Activated naive CD8-positive, alpha-beta T cell treated with anti-CD3 and anti-CD28 coated beads, Interleukin-2, amount 50 U/mL, for 24 hours (primary cell): ENCODE results near the gene RAB11FIP3.
"Not testable (repeated sequence)": the region's sequence is repeated elsewhere in the genome, so short reads cannot be mapped to it uniquely, and the experiment has no call there.

Source experiments
- ATAC-seq: fragments of 150-1000 bp; cut with Tn5 transposase; one replicate; pipeline ENCODE4 v1.10.0; 2021
- DNase-seq: peaks from one replicate; pipeline ENCODE4 v3.0.0; 2021
- H3K27ac Mint-ChIP-seq: one replicate; pipeline ENCODE4 v1.8.0; 2021; ENCODE audit warnings: mild to moderate bottlenecking, mixed read lengths
- H3K27me3 Mint-ChIP-seq: one replicate; pipeline ENCODE4 v1.8.0; 2021; ENCODE audit warnings: mixed read lengths
- H3K36me3 Mint-ChIP-seq: one replicate; pipeline ENCODE4 v1.8.0; 2021; ENCODE audit warnings: low read depth, mixed read lengths
- H3K4me1 Mint-ChIP-seq: one replicate; pipeline ENCODE4 v1.8.0; 2021; ENCODE audit warnings: mixed read lengths
- H3K4me3 Mint-ChIP-seq: one replicate; pipeline ENCODE4 v1.8.0; 2021; ENCODE audit warnings: mild to moderate bottlenecking, moderate library complexity, mixed read lengths
- H3K9me3 Mint-ChIP-seq: one replicate; pipeline ENCODE4 v1.8.0; 2021; ENCODE audit warnings: mixed read lengths

The RAB11FIP3 gene

DNA sequence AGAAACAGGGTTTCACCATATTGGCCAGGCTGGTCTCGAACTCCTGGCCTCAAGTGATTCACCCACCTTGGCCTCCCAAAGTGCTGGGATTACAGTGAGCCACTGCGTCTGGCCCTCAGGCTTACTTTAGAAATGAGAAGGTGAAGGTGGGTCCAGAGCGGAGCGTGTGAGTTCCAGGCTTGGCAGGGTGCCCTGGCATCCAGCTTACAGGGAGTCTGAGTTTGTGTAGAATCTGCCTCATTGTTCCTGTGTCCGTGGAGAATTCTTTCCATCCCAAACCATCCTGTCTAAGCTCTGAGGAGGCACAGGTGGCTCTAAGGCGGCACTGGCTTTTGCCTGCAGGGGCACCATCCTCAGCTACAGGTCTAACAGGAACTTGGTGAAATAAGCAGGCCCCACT is 50.6 kb downstream of the RAB11FIP3 start:
- no peaks in the 10 kb centered on the region for H3K9me3 Mint-ChIP-seq
- no peaks in the 10 kb centered on the region for H3K4me1 Mint-ChIP-seq
- ATAC-seq (no peak), DNase-seq (no peak)
- no peak overlapping the region for H3K27ac Mint-ChIP-seq
- no peaks in the 10 kb centered on the region for H3K27me3 Mint-ChIP-seq
- peaks cover 3% of the 10 kb centered on the region for H3K36me3 Mint-ChIP-seq
- no peak overlapping the region for H3K4me3 Mint-ChIP-seq

DNA sequence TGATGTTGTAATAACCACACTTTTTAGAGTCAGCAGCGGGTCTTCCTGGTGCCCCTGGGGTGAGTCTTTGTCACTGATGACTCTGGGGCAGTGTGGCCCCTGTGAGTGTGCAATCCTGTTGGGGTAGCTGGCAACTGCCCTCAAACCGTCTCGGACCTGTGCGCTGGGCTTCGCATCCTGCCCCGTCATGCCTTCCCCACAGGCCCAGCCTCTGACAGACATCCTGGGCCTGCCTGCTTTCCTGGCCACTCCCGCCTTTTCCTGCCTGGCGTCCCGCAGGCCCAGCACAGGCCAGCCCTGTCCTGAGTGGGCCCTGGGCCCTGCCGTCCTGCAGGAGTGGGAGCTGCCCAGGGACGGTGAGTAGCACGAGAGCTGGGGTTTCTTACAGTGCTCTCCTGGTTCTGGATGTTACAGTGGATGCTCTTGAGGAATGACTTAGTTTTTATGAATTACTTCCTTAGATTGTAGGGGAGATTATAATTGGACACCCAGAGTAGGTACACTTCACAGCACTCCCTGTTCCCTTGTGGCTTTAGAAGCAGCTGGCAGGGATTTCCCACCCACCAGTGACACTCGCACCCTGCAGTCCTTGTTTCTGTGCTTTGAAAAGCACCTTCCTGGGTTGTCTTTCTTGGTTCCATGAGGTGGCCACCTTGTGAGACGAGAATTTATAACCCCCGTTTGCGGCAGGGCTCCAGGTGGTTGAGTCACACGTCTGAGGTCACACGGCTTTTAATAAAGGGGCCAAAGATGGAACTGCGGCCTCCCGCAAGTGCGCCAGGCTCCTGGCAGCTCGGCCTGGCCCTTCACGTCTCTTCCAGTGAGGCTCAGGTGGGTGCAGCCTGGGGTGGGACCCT is 52.1 kb downstream of the RAB11FIP3 start:
- DNase-seq (no peak), ATAC-seq (no peak)
- Mint-ChIP-seq H3K27me3 (no peaks in the 10 kb centered on the region), H3K4me3 (no peak overlapping the region), H3K9me3 (no peaks in the 10 kb centered on the region), H3K27ac (no peak overlapping the region), H3K4me1 (no peaks in the 10 kb centered on the region), H3K36me3 (peaks cover 3% of the 10 kb centered on the region)

DNA sequence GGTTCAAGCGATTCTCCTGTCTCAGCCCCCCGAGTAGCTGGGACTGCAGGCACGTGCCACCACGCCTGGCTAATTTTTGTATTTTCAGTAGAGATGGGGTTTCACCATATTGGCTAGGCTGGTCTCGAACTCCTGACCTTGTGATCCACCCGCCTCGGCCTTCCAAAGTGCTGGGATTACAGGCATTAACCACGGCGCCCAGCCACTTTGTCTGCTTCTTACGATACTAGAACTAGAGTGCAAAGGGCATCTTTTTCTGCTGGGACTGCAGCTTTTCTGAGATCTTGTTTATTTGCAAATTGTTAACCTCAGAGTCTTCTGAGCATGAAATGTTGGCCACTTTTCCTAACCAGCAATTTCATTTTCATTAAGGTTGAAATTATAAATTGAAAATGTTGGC is 52.8 kb downstream of the RAB11FIP3 start:
- not testable (repeated sequence) for H3K9me3 Mint-ChIP-seq, H3K36me3 Mint-ChIP-seq, DNase-seq, H3K4me1 Mint-ChIP-seq, H3K27ac Mint-ChIP-seq, H3K27me3 Mint-ChIP-seq, H3K4me3 Mint-ChIP-seq, ATAC-seq

- no peak for ATAC-seq
- Mint-ChIP-seq H3K27me3 (no peaks in the 10 kb centered on the region), H3K4me3 (no peak overlapping the region), H3K4me1 (no peaks in the 10 kb centered on the region), H3K9me3 (no peaks in the 10 kb centered on the region), H3K27ac (no peak overlapping the region), H3K36me3 (no peaks in the 10 kb centered on the region)
- DNase-seq: no peak
Measured at GRCh38 chr16:482468-483185, 57.2 kb downstream of the RAB11FIP3 start.

DNA sequence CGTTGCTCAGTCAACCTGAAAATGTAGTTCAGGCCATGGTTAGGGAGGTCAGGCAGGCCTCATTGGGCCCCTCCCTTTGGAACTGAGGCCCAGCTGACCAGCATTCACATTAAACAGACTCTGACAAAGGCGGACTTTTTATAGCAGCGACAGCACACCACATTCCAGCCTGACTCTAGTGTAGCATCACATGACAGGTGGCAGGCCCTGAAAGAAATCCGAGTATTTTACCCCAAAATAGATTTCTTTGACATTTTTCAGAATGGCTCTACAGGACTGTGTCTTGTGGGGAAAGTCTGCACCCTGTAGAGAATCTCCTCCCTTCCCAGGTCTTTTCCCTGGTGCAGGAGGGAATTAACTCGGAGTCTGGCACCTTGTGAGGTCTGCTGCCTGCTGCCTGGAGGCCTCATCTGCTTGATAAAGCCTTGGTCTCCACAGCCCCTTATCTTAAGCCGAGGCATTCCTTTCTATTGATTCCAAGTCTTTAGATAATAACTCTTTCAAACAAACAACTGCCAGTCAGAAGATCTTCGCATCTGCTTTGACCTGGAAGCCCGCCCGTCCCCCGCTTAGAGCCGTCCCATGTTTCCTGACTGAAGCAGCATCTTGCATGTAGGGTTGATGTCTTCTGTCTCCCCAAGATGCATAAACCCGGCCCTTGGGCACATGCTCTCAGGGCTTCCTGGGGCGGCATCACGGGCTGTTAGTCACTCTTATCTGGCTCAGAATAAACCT is 58.1 kb downstream of the RAB11FIP3 start:
- ATAC-seq (no peak), DNase-seq (no peak)
- H3K36me3 Mint-ChIP-seq: peaks cover 2% of the 10 kb centered on the region
- no peak overlapping the region for H3K4me3 Mint-ChIP-seq
- no peaks in the 10 kb centered on the region for H3K27me3 Mint-ChIP-seq
- H3K27ac Mint-ChIP-seq: no peak overlapping the region
- no peaks in the 10 kb centered on the region for H3K9me3 Mint-ChIP-seq
- peaks cover 1% of the 10 kb centered on the region for H3K4me1 Mint-ChIP-seq

DNA sequence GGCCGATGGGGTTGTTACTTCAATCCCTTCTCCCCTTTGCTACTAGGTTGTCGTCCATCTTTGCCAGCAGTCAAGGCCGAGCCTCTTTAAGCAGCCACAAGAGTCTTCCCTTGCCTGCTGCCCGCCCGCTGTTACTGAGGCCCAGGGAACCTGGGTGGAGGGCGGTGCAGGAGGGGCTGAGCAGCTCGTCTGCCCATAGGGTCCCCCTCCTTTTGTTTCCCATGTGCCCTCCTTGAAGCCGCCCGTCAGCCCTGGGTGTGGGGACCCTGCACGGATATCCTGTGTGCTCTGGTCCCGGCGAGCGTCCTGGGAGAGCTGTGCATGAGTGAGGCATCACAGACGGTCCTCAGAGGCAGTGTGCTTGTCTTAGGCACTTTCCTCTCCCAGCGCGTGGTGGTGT is 64.2 kb downstream of the RAB11FIP3 start:
- no peak for DNase-seq
- no peak overlapping the region for H3K27ac Mint-ChIP-seq
- peaks cover 1% of the 10 kb centered on the region for H3K4me1 Mint-ChIP-seq
- no peak for ATAC-seq
- H3K27me3 Mint-ChIP-seq: no peaks in the 10 kb centered on the region
- no peak overlapping the region for H3K4me3 Mint-ChIP-seq
- no peaks in the 10 kb centered on the region for H3K9me3 Mint-ChIP-seq
- H3K36me3 Mint-ChIP-seq: peaks cover 4% of the 10 kb centered on the region

- Mint-ChIP-seq H3K4me3 (no peak overlapping the region), H3K36me3 (peaks cover 4% of the 10 kb centered on the region), H3K27me3 (no peaks in the 10 kb centered on the region), H3K9me3 (no peaks in the 10 kb centered on the region), H3K4me1 (peaks cover 1% of the 10 kb centered on the region), H3K27ac (no peak overlapping the region)
- DNase-seq: no peak
- no peak for ATAC-seq
Measured at GRCh38 chr16:490768-491167, 65.3 kb downstream of the RAB11FIP3 start.

DNA sequence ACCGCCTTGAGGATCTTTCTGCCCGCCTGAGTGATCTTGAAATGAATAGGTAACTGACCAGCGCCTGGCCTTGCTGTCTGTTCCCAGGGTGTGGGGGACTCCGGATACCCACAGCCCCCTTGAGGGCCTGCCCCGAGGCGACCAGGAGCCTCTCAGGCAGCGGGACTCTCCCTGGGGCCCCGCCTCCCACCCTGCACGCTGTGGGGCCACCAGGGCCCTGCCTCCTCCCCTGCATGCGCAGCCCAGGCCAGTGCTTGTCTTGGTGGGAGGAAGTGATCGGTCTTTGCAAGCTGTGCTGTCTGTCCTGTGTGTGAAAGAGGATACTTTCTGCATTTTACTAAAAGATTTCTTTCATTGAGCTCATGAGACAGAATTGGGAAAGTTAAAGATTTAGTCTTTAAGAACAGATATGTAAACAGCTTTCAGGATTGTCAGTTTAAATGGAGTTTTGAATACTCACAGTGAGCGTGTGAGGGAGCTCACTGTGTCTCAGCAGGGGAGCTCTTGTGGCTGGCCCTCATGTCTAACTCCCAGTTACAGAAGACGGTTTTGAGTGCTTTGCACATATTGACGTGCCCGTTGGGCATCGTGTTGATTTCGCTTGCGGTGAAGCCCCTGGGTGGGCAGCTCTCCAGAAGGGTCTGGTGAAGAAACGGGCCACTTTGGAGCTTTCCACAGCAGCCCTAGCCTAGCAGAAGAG is 65.9 kb downstream of the RAB11FIP3 start:
- Mint-ChIP-seq H3K4me1 (peaks cover 1% of the 10 kb centered on the region), H3K36me3 (peaks cover 4% of the 10 kb centered on the region), H3K27ac (no peak overlapping the region), H3K9me3 (no peaks in the 10 kb centered on the region), H3K4me3 (no peak overlapping the region), H3K27me3 (no peaks in the 10 kb centered on the region)
- DNase-seq (no peak), ATAC-seq (no peak)

DNA sequence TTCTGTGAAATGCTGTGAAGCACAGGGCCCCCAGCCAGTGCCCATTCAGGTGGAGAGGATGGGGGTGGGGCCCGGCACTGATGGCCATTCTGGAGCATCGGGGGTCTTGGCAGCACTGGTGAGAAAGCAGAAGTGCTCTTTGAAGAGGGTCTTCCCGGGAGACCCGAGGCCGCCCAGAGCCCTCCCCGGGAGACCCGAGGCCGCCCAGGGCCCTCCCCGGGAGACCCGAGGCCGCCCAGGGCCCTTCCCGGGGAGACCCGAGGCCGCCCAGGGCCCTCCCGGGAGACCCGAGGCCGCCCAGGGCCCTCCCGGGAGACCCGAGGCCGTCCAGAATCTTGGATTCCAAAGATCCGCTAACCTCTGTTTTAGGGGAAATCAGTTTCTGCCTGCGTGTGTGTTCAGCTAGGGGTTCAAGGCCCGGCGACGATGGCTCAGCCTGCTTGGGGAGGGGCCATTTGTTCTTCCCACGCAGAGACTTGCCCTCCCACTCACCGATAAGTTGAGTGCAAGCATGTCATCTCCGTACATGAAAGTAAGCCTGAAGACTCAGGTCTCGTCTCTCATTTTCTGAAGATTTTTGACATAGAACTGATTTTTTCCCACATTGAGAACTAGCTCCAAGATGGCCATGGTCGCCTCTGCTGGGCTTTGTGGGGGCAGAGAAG is 66.9 kb downstream of the RAB11FIP3 start:
- Mint-ChIP-seq H3K4me3 (no peak overlapping the region), H3K27me3 (no peaks in the 10 kb centered on the region), H3K36me3 (peaks cover 4% of the 10 kb centered on the region), H3K4me1 (peaks cover 1% of the 10 kb centered on the region), H3K27ac (no peak overlapping the region), H3K9me3 (no peaks in the 10 kb centered on the region)
- no peak for ATAC-seq
- DNase-seq: no peak

DNA sequence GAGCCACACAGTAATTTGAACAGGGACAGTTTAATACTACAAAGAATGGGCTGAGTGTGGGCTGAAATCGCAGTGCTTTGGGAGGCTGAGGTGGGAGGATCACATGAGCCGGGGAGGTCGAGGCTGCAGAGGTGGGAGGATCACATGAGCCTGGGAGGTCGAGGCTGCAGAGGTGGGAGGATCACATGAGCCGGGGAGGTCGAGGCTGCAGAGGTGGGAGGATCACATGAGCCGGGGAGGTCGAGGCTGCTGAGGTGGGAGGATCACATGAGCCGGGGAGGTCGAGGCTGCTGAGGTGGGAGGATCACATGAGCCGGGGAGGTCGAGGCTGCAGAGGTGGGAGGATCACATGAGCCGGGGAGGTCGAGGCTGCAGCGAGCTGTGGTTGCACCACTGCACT is 69.2 kb downstream of the RAB11FIP3 start:
- not testable (repeated sequence) for ATAC-seq, H3K4me3 Mint-ChIP-seq, DNase-seq, H3K4me1 Mint-ChIP-seq, H3K9me3 Mint-ChIP-seq, H3K27ac Mint-ChIP-seq, H3K36me3 Mint-ChIP-seq, H3K27me3 Mint-ChIP-seq

DNA sequence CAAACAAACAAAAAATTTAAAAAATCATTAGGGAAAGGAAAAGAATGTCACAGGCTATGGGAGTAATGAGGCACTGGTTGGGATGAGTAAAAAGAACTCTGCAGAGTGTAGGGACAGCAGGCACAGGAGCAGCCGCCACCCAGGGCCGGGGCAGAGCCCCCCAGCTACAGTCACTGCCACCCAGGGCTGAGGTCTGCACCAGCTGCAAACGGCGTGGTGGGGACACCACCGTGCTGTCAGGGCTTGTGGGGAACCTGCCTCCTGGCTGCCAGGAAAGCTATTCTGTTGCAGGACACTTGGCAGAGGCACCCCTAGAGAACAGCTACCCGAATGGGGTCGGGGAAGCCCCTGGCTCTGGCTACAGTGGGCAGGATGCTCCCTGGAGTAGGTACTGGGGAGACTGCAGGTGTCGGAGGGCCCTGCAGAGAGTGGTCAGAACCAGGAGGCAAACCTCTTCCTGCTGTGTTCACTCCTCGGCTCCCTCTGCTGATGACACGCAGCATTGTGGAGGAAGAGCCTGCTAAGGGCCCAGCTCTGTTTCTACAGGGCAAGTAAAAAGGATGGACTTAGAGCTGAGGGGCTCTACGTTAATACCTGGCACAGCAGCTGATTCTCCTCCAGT is 69.8 kb downstream of the RAB11FIP3 start:
- H3K27me3 Mint-ChIP-seq: no peaks in the 10 kb centered on the region
- ATAC-seq: peak; percentile 72
- H3K4me3 Mint-ChIP-seq: no peak overlapping the region
- no peak overlapping the region for H3K27ac Mint-ChIP-seq
- no peaks in the 10 kb centered on the region for H3K4me1 Mint-ChIP-seq
- H3K9me3 Mint-ChIP-seq: no peaks in the 10 kb centered on the region
- DNase-seq: peak; percentile 28
- H3K36me3 Mint-ChIP-seq: peaks cover 4% of the 10 kb centered on the region

DNA sequence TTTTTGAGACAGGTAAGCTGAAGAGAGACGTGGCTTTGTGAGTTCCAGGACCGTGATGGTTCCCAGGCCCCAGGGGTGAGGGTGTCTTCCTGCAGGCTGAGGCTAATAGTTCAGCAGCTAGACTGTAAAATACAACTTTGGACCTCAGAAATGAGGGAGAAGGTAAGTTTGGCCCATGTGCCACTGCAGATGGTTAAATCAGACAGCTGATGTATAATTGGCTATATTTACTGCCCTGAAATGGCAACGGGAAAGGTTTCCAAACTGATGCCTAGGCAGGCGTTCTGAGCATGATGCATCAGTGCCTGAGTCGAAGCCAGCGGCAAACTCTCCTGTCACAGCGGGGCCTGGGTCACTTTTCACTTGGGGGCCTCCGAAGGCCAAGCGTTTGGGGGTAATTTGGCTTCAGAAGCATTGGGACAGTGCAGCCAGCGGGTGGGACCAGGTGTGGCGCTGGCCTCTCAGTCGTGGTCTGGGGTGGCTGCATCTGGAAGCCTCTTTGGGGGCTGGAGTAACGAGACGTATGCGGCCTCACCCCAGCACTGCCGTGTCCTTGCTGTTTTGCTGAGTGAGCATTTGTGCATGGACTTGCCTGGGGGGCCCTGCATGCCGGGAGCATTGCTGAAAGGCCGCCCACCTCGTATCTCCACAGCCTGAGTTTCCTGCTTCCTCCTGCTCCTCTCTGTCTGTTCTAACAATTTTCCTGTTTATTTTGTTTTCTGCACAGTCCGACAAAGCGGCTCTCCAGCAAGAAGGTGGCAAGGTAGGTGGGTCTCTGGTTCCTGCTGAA is 70.8 kb downstream of the RAB11FIP3 start:
- Mint-ChIP-seq H3K9me3 (no peaks in the 10 kb centered on the region), H3K27ac (no peak overlapping the region), H3K36me3 (peaks cover 2% of the 10 kb centered on the region), H3K4me1 (no peaks in the 10 kb centered on the region), H3K27me3 (no peaks in the 10 kb centered on the region), H3K4me3 (no peak overlapping the region)
- ATAC-seq (no peak), DNase-seq (no peak)

- Mint-ChIP-seq H3K4me3 (no peak overlapping the region), H3K27me3 (no peaks in the 10 kb centered on the region), H3K4me1 (no peaks in the 10 kb centered on the region), H3K9me3 (no peaks in the 10 kb centered on the region), H3K27ac (no peak overlapping the region), H3K36me3 (peaks cover 2% of the 10 kb centered on the region)
- ATAC-seq (no peak), DNase-seq (no peak)
Measured at GRCh38 chr16:497258-497657, 71.8 kb downstream of the RAB11FIP3 start.
